Neural progenitor cell (in vitro differentiated cells): ENCODE measurements around the gene MMP17. TPM values are rescaled to one million over a fixed set of nuclear protein-coding genes. Genes with fewer than 3 reads are reported as not detected.

Source experiments
- DNase-seq: peaks from one replicate; pipeline ENCODE4 v3.0.0-alpha.2; 2016; ENCODE audit warnings: low spot score
- H2AFZ ChIP-seq: fragments of 200-600 bp; sonication (generic); replicated peaks from 2 replicates; pipeline ENCODE4 v1.6.1; 2016; ENCODE audit warnings: antibody characterized with exemption
- H3F3A ChIP-seq: fragments of 200-600 bp; sonication (generic); 2 replicates; pipeline ENCODE4 v1.6.1; 2016; ENCODE audit warnings: antibody characterized with exemption, low read depth
- H3K27ac ChIP-seq: fragments of 200-600 bp; sonication (generic); 2 replicates; pipeline ENCODE4 v1.5.1; 2016; ENCODE audit warnings: mild to moderate bottlenecking
- H3K27me3 ChIP-seq: fragments of 200-600 bp; sonication (generic); 2 replicates; pipeline ENCODE4 v1.6.1; 2016; ENCODE audit warnings: mild to moderate bottlenecking, moderate library complexity
- H3K36me3 ChIP-seq: fragments of 200-600 bp; sonication (generic); 2 replicates; pipeline ENCODE4 v1.5.1; 2016
- H3K4me1 ChIP-seq: fragments of 200-600 bp; sonication (generic); 2 replicates; pipeline ENCODE4 v1.6.1; 2016; ENCODE audit warnings: mixed run types
- H3K4me2 ChIP-seq: fragments of 200-600 bp; sonication (generic); 2 replicates; pipeline ENCODE4 v1.6.1; 2016
- H3K4me3 ChIP-seq: fragments of 200-600 bp; sonication (generic); 2 replicates; pipeline ENCODE4 v1.5.1; 2016
- H3K79me2 ChIP-seq: fragments of 200-600 bp; sonication (generic); 2 replicates; pipeline ENCODE4 v1.6.1; 2016; ENCODE audit warnings: low read depth
- H3K9ac ChIP-seq: fragments of 200-600 bp; sonication (generic); 2 replicates; pipeline ENCODE4 v1.6.1; 2016
- H3K9me3 ChIP-seq: fragments of 200-600 bp; sonication (generic); 2 replicates; pipeline ENCODE4 v1.5.1; 2016; ENCODE audit warnings: low read depth
- H4K20me1 ChIP-seq: fragments of 200-600 bp; sonication (generic); 2 replicates; pipeline ENCODE4 v1.6.1; 2016; ENCODE audit warnings: low read depth
- H3K27ac Mint-ChIP-seq: 3 replicates; pipeline ENCODE4 v1.8.0; 2021; ENCODE audit warnings: mixed read lengths
- H3K27me3 Mint-ChIP-seq: 2 replicates; pipeline ENCODE4 v1.8.0; 2022; ENCODE audit warnings: low read depth, mild to moderate bottlenecking, inconsistent platforms, moderate library complexity, mixed read lengths; ENCODE audit not compliant: insufficient read depth
- H3K36me3 Mint-ChIP-seq: 3 replicates; pipeline ENCODE4 v1.8.0; 2021; ENCODE audit warnings: mixed read lengths
- H3K4me1 Mint-ChIP-seq: 3 replicates; pipeline ENCODE4 v1.8.0; 2021; ENCODE audit warnings: mixed read lengths
- H3K4me3 Mint-ChIP-seq: 3 replicates; pipeline ENCODE4 v1.8.0; 2021; ENCODE audit warnings: mild to moderate bottlenecking, moderate library complexity, mixed read lengths
- H3K9me3 Mint-ChIP-seq: 3 replicates; pipeline ENCODE4 v1.8.0; 2020; ENCODE audit warnings: mixed read lengths
- CTCF ChIP-seq: fragments of 200-600 bp; sonication (generic); IDR thresholded peaks from 2 replicates; pipeline ENCODE4 v1.5.1; 2017; ENCODE audit warnings: antibody characterized with exemption, mild to moderate bottlenecking
- EZH2 ChIP-seq: fragments of 200-600 bp; sonication (generic); IDR thresholded peaks from 2 replicates; pipeline ENCODE4 v1.6.1; 2017; ENCODE audit warnings: antibody characterized with exemption, mild to moderate bottlenecking, moderate library complexity
- EZH2phosphoT487 ChIP-seq: fragments of 200-600 bp; sonication (generic); IDR thresholded peaks from 2 replicates; pipeline ENCODE4 v1.6.1; 2017; ENCODE audit warnings: antibody characterized with exemption
- total RNA-seq: library from RNA; depleted of rRNA; stranded (reverse); fragments of >200 nt; gene quantifications from 2 replicates; pipeline ENCODE4 v1.2.3, GENCODE V29; 2015; ENCODE audit warnings: low replicate concordance

MMP17 gene
- total RNA-seq, 1 donor from 2014 or later = 2.1 TPM

- Histone ChIP-seq H3K9ac (no peak overlapping the region), H3K4me1 (no peaks in the 10 kb centered on the region), H3K9me3 (no peaks in the 10 kb centered on the region), H3K4me2 (no peak overlapping the region), H3K79me2 (no peaks in the 10 kb centered on the region), H3F3A (peaks cover 5% of the 10 kb centered on the region), H4K20me1 (no peaks in the 10 kb centered on the region), H3K27ac (no peak overlapping the region), H3K36me3 (no peaks in the 10 kb centered on the region), H3K4me3 (no peak overlapping the region), H3K27me3 (no peaks in the 10 kb centered on the region), H2AFZ (no peak overlapping the region)
- no peak for DNase-seq
- no peaks in the 10 kb centered on the region for H3K36me3 Mint-ChIP-seq
- H3K27me3 Mint-ChIP-seq = peaks cover 12% of the 10 kb centered on the region
- no peak overlapping the region for H3K4me3 Mint-ChIP-seq
- H3K27ac Mint-ChIP-seq = no peak overlapping the region
- no peaks in the 10 kb centered on the region for H3K9me3 Mint-ChIP-seq
- no peak for TF ChIP-seq CTCF
- no peak for TF ChIP-seq EZH2
- no peak for TF ChIP-seq EZH2phosphoT487
- H3K4me1 Mint-ChIP-seq = peaks cover 10% of the 10 kb centered on the region
Measured at GRCh38 chr12:131851741-131852550, 23.8 kb downstream of the MMP17 start.

- Histone ChIP-seq H3K9ac (no peak overlapping the region), H2AFZ (no peak overlapping the region), H3K27me3 (no peaks in the 10 kb centered on the region), H3K79me2 (no peaks in the 10 kb centered on the region), H3K27ac (no peak overlapping the region), H3K36me3 (no peaks in the 10 kb centered on the region), H3K4me3 (no peak overlapping the region), H3K9me3 (no peaks in the 10 kb centered on the region), H4K20me1 (no peaks in the 10 kb centered on the region), H3F3A (peaks cover 5% of the 10 kb centered on the region), H3K4me2 (no peak overlapping the region), H3K4me1 (no peaks in the 10 kb centered on the region)
- Mint-ChIP-seq H3K4me1 (peaks cover 16% of the 10 kb centered on the region), H3K9me3 (no peaks in the 10 kb centered on the region), H3K4me3 (no peak overlapping the region), H3K36me3 (no peaks in the 10 kb centered on the region), H3K27ac (no peak overlapping the region), H3K27me3 (peaks cover 8% of the 10 kb centered on the region)
- DNase-seq = no peak
- TF ChIP-seq CTCF = no peak
- no peak for TF ChIP-seq EZH2
- TF ChIP-seq EZH2phosphoT487 = no peak
Measured at GRCh38 chr12:131852551-131853299, 24.5 kb downstream of the MMP17 start.

- peaks cover 5% of the 10 kb centered on the region for H3F3A ChIP-seq
- peaks cover 22% of the 10 kb centered on the region for H3K4me1 Mint-ChIP-seq
- no peak overlapping the region for H3K27ac ChIP-seq
Measured at GRCh38 chr12:131853832-131854797, 25.9 kb downstream of the MMP17 start.

More at GRCh38 chr12:131853832-131854797, 25.9 kb downstream of the MMP17 start:
- H3K4me2 ChIP-seq = no peak overlapping the region
- Mint-ChIP-seq H3K4me3 (no peak overlapping the region), H3K27me3 (peaks cover 10% of the 10 kb centered on the region), H3K36me3 (peaks cover 1% of the 10 kb centered on the region), H3K9me3 (no peaks in the 10 kb centered on the region), H3K27ac (no peak overlapping the region)
- TF ChIP-seq EZH2phosphoT487 (no peak), EZH2 (no peak), CTCF (no peak)
- H2AFZ ChIP-seq = no peak overlapping the region
- no peak overlapping the region for H3K9ac ChIP-seq
- no peaks in the 10 kb centered on the region for H3K79me2 ChIP-seq
- H3K4me1 ChIP-seq = no peaks in the 10 kb centered on the region
- H3K9me3 ChIP-seq = no peaks in the 10 kb centered on the region
- no peaks in the 10 kb centered on the region for H3K36me3 ChIP-seq
- H4K20me1 ChIP-seq = no peaks in the 10 kb centered on the region
- no peak for DNase-seq
- H3K4me3 ChIP-seq = no peak overlapping the region
- H3K27me3 ChIP-seq = no peaks in the 10 kb centered on the region
